NT2/D1 (cell line): Measurements from ENCODE around the gene TCP11.

ENCODE experiments used
- YY1 ChIP-seq: IDR thresholded peaks from 2 replicates; pipeline ENCODE4 v1.6.1; 2011; ENCODE audit not compliant: insufficient read length, insufficient read depth
- ZNF274 ChIP-seq: IDR thresholded peaks from 2 replicates; pipeline ENCODE4 v1.6.1; 2011; ENCODE audit warnings: mild to moderate bottlenecking, low read depth, low read length

GRCh38 chr6:35183281-35183680, 42.1 kb upstream of the TCP11 start:
- TF ChIP-seq YY1 (no peak), ZNF274 (no peak)
